Activated CD4-positive, alpha-beta T cell treated with anti-CD3 and anti-CD28 coated beads, Interleukin-2, amount 50 U/mL, for 16 hours (primary cell): ENCODE results near the gene PTPN23.

Experiments used
- DNase-seq: peaks from one replicate; pipeline ENCODE4 v3.0.0-alpha.2; 2020

PTPN23 gene

GRCh38 chr3:47406762-47407149 is 25.9 kb downstream of the PTPN23 start:
- DNase-seq = no peak

DNA sequence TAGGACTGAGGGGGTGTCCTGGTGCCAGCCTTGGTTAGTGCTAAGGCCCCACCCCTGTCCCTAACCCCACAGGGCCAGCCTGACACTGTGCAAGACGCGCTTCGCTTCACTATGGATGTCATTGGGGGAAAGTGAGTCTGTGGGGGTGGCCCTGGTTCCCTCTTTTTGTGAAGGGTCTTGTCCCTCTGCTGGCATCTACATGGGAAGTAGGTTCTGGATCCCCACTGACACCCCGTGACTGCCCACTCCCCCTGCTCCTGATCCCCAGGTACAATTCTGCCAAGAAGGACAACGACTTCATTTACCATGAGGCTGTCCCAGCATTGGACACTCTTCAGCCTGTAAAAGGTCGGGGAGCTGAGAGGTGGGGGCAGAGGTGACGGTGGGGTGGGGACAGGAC is 26.4 kb downstream of the PTPN23 start:
- no peak for DNase-seq

DNA sequence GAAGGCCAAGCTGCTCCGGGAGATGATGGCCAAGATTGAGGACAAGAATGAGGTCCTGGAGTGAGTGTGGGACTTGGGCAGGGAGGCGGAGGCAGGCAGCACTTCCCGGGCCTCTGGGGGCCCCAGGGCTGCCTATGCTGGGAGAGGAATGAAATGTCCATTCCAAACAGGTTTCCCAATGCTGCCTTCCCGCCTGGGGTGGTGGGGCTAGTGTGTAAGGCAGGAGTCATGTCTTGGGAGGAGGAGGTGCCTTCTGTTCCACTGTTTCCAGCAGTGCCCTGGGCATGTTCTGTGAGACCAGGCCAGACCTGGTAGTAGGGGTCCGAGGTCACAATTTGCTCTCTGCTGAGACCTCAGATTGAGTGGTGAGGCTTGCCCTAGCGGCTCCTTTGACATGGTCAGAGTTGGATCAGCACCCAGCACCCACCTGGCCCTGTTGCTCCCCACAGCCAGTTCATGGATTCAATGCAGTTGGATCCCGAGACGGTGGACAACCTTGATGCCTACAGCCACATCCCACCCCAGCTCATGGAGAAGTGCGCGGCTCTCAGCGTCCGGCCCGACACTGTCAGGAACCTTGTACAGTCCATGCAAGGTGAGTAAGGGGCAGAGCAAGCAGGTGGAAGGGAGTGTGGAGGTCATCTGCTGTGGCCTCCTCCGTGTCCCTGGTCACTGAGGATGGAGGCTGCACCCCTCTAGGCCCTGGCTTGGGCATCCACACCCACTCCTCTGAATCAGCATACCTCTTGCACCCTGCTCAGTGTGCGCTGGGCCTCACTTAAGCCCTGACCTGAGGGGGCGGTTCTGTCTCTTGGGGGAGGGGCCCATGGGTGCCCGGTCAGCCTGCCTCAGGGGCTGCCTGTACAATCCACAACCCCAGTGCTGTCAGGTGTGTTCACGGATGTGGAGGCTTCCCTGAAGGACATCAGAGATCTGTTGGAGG is 27.3 kb downstream of the PTPN23 start:
- no peak for DNase-seq

DNA sequence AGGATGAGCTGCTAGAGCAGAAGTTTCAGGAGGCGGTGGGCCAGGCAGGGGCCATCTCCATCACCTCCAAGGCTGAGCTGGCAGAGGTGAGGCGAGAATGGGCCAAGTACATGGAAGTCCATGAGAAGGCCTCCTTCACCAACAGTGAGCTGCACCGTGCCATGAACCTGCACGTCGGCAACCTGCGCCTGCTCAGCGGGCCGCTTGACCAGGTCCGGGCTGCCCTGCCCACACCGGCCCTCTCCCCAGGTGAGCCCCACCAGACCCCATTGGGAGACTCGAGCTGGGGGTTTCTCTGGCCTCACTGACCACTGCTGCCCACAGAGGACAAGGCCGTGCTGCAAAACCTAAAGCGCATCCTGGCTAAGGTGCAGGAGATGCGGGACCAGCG is 28.0 kb downstream of the PTPN23 start:
- no peak for DNase-seq

GRCh38 chr3:47409284-47409683 is 28.5 kb downstream of the PTPN23 start:
- no peak for DNase-seq

GRCh38 chr3:47409688-47410416 is 29.0 kb downstream of the PTPN23 start:
- DNase-seq = no peak

DNA sequence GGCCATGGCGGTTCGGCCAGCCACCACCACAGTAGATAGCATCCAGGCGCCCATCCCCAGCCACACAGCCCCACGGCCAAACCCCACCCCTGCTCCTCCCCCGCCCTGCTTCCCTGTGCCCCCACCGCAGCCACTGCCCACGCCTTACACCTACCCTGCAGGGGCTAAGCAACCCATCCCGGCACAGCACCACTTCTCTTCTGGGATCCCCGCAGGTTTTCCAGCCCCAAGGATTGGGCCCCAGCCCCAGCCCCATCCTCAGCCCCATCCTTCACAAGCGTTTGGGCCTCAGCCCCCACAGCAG is 29.5 kb downstream of the PTPN23 start:
- no peak for DNase-seq

DNA sequence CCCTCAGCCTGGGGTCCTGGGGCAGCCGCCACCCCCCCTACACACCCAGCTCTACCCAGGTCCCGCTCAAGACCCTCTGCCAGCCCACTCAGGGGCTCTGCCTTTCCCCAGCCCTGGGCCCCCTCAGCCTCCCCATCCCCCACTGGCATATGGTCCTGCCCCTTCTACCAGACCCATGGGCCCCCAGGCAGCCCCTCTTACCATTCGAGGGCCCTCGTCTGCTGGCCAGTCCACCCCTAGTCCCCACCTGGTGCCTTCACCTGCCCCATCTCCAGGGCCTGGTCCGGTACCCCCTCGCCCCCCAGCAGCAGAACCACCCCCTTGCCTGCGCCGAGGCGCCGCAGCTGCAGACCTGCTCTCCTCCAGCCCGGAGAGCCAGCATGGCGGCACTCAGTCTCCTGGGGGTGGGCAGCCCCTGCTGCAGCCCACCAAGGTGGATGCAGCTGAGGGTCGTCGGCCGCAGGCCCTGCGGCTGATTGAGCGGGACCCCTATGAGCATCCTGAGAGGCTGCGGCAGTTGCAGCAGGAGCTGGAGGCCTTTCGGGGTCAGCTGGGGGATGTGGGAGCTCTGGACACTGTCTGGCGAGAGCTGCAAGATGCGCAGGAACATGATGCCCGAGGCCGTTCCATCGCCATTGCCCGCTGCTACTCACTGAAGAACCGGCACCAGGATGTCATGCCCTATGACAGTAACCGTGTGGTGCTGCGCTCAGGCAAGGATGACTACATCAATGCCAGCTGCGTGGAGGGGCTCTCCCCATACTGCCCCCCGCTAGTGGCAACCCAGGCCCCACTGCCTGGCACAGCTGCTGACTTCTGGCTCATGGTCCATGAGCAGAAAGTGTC is 30.2 kb downstream of the PTPN23 start:
- no peak for DNase-seq

DNA sequence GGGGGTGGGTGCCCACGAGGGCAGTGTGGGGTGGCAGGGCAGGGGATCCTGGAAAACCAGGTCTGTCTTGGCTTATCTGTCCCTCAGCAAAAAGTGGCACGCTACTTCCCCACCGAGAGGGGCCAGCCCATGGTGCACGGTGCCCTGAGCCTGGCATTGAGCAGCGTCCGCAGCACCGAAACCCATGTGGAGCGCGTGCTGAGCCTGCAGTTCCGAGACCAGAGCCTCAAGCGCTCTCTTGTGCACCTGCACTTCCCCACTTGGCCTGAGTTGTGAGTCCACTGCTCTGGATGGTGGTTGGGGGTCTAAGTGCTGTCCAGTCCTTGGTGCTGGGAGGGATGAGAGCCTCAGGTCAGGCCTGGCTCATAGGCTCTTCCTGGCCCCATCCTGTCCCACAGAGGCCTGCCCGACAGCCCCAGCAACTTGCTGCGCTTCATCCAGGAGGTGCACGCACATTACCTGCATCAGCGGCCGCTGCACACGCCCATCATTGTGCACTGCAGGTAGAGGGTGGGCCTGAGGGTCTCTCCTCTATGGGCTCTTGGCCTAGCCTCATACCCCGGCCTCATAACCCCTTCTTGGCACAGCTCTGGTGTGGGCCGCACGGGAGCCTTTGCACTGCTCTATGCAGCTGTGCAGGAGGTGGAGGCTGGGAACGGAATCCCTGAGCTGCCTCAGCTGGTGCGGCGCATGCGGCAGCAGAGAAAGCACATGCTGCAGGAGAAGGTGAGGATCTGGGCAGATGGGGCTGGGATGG is 31.1 kb downstream of the PTPN23 start:
- DNase-seq = no peak

DNA sequence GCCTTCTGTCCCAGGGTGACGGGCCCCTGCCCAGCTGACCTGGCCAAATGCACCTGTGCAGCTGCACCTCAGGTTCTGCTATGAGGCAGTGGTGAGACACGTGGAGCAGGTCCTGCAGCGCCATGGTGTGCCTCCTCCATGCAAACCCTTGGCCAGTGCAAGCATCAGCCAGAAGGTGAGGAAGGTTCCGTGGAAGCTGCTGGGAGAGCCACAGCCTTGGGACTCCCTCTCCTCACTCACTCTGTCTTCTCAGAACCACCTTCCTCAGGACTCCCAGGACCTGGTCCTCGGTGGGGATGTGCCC is 31.6 kb downstream of the PTPN23 start:
- DNase-seq = no peak

GRCh38 chr3:47412842-47413520 is 32.2 kb downstream of the PTPN23 start:
- DNase-seq = no peak

DNA sequence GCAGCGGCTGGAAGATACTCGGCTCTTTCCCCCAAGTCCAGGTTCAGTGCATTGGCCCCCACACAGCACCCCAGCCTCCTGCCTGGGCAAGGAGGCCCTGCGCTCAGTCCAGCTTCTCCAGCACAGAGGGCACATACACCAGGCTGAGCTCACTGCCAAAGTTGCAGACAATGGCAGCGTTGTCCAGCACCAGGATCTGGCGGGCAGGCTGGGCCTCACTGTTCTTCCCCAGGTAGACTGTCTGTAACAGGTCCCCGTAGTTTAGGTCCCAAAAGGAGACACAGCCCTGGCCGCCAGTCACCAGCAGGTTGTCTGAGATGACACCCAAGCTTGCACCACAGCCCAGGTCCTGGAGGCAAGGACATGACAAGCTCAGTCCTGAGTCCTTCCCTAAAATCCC is 32.9 kb downstream of the PTPN23 start:
- no peak for DNase-seq

- no peak for DNase-seq
These were observed 33.3 kb downstream of the PTPN23 start for GRCh38 chr3:47414161-47414564.

DNA sequence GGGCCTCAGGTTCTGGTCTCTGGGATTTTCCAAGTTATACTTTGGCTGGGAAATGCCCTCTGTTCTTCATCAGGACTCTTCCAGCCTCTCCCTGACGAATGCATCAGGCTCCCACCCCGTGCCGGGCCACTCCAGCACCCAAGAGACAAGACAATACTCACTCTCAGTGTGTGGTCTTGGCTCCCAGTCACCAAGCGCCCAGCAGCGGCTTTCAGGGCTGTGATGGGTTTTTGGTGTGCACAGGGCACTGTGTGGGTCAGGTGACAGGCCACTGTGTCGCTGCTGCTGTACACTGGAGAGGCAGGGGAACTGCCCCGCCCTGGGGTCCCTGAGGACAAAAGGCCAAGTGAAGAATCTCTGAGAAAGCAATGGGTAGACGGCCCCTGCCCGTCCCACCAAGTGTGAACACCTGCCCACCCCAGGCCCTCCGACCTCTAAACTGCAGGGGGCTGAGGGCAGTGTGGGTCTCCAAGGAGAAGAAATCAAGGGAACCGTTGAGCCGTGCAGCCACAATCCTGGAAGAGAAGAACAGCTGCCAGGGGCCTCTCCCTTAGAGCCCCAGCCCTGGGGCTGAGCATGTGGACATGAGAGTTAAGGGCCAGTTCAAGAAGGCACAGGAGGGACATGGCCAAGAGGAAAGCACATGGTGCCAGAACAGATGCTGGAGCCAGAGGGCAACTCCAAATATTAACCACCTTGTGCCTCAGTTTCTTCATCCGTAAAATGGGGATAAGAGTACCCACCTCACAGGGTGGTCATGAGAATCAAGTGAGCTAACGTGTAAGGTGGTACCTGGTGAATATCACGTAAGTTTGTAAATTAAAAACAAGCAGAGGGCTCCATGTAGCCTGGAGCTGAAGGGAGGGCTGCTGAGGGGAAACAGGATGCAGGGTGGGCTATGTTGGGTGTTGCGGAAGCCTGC is 34.1 kb downstream of the PTPN23 start:
- no peak for DNase-seq

DNA sequence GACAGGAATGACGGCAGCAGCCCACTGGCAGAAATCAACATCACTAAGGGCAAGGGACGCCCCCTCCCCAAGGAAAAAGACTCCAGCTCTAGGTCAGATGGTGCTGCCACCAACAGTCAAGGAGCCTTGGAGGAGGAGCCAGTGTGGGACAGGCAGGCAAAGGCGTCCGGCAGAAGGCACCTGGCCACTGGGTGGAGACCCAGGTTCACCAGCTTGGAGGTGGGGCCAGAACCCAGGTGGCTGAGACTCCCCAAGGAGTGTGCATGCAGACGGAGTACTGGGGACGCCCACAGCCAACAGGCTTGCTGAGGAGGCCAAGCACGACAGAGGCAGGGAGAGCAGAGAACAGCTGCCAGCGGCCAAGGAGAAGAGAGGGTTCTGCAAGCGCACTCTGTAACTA is 35.2 kb downstream of the PTPN23 start:
- DNase-seq = no peak

- no peak for DNase-seq
These were observed 37.6 kb downstream of the PTPN23 start for GRCh38 chr3:47418167-47419082.

GRCh38 chr3:47419083-47420043 is 38.5 kb downstream of the PTPN23 start:
- no peak for DNase-seq

DNA sequence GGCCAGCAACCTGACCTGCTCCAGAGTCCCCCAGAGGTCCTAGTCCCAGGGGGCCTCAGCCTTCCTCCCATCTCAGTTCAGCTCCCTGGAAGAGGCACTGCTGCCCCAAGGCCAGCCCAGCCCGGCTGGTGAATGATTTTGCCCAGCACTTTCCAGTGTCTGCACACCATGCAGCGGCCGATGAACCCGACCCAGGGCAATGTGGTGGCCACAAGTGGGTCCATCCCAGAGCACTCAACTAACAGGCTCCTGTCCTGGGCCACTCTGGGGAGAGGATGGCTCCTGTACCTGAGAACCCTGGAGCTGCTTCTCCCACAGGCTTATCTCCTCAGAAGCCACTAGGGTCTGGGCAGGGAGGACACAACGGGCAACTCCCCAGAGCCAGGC is 39.2 kb downstream of the PTPN23 start:
- DNase-seq = no peak
